Muscle of leg (tissue), 9 donors: ENCODE measurements around the gene HNRNPF. TPM values are rescaled to one million over a fixed set of nuclear protein-coding genes. Genes with fewer than 3 reads are reported as not detected.

Experiments
- polyA plus RNA-seq, 8 donors: library from polyadenylated mRNA; unstranded; fragments of 120-200 nt; gene quantifications; one replicate each; pipeline versions ENCODE4 v1.2.1 to v1.2.3, GENCODE V29; 2013; ENCODE audit warnings: inconsistent platforms in 1 of 8, low replicate concordance in 1 of 8; ENCODE audit not compliant: insufficient read length in 8 of 8, insufficient read depth in 1 of 8
- total RNA-seq: library from RNA; stranded (reverse); fragments of 120-200 nt; gene quantifications from one replicate; pipeline ENCODE4 v1.2.4, GENCODE V29; 2013

HNRNPF gene
- total and polyA plus RNA-seq, 9 donors = 100 to 151 (median 114) TPM

Other genes starting within 250 kb of the HNRNPF start
- gene RASGEF1A, start 142.1 kb downstream of the HNRNPF start, total RNA-seq = 0.27 TPM
- gene RASGEF1A, start 142.1 kb downstream of the HNRNPF start, polyA plus RNA-seq = under 1 TPM; 0.28 to 0.70 (median 0.37) TPM
- gene FXYD4, start 37.5 kb downstream of the HNRNPF start, total RNA-seq = 0.44 TPM
- gene FXYD4, start 37.5 kb downstream of the HNRNPF start, polyA plus RNA-seq = 1 to 10 TPM in 4 of 8 donors, under 1 TPM in 4; 0.50 to 2.6 (median 1.1) TPM
- gene ZNF487, start 27.9 kb upstream of the HNRNPF start, total RNA-seq = 5.9 TPM
- gene ZNF487, start 27.9 kb upstream of the HNRNPF start, polyA plus RNA-seq = 1 to 10 TPM; 3.6 to 5.1 (median 4.1) TPM
- 8.2 TPM for gene ZNF239, start 165.4 kb upstream of the HNRNPF start, total RNA-seq
- gene ZNF239, start 165.4 kb upstream of the HNRNPF start, polyA plus RNA-seq = 10 to 100 TPM in 1 of 8 donors, 1 to 10 TPM in 7; 5.7 to 10.8 (median 7.1) TPM
- 5.1 TPM for gene ZNF485, start 197.3 kb upstream of the HNRNPF start, total RNA-seq
- gene ZNF485, start 197.3 kb upstream of the HNRNPF start, polyA plus RNA-seq = 1 to 10 TPM; 2.5 to 3.4 (median 3.1) TPM
- 63.5 TPM for gene ZNF32, start 239.7 kb upstream of the HNRNPF start, total RNA-seq
- gene ZNF32, start 239.7 kb upstream of the HNRNPF start, polyA plus RNA-seq = 10 to 100 TPM; 42.5 to 49.4 (median 46.9) TPM